Astrocyte of the cerebellum (primary cell): ENCODE data around the gene SLC39A11.

Source experiments
- DNase-seq: peaks from one replicate; pipeline ENCODE4 v3.0.0-alpha.2; 2011; ENCODE audit warnings: low read depth
- H3K4me3 ChIP-seq: 2 replicates; pipeline ENCODE4 v1.5.1; 2011; ENCODE audit warnings: mild to moderate bottlenecking, low read depth, low read length, moderate library complexity
- CTCF ChIP-seq: IDR thresholded peaks from 2 replicates; pipeline ENCODE4 v1.5.1; 2012; ENCODE audit warnings: low read length, low read depth, moderate library complexity, mild to moderate bottlenecking; ENCODE audit errors: missing control alignments
- in situ Hi-C: cut with HindIII; loops from 2 replicates; pipeline ENCODE4 v1.10.0; 2017; ENCODE audit warnings: low sequenced_read_pairs

SLC39A11 gene

GRCh38 chr17:72667096-72668063, 425.1 kb downstream of the SLC39A11 start:
- TF ChIP-seq CTCF: no peak
- in situ Hi-C loops: no loop called here
- H3K4me3 ChIP-seq: no peak overlapping the region
- DNase-seq: no peak

GRCh38 chr17:72665852-72666851, 426.3 kb downstream of the SLC39A11 start:
- no peak overlapping the region for H3K4me3 ChIP-seq
- in situ Hi-C loops: no loop called here
- no peak for TF ChIP-seq CTCF
- DNase-seq: no peak

- TF ChIP-seq CTCF: no peak
- H3K4me3 ChIP-seq: no peak overlapping the region
- no peak for DNase-seq
- in situ Hi-C loops: no loop called here
These were observed 429.7 kb downstream of the SLC39A11 start for GRCh38 chr17:72662827-72663190.

- no peak for TF ChIP-seq CTCF
- DNase-seq: no peak
- in situ Hi-C loops: no loop called here
- no peak overlapping the region for H3K4me3 ChIP-seq
These were observed 430.3 kb downstream of the SLC39A11 start for GRCh38 chr17:72661945-72662826.

- in situ Hi-C loops: no loop called here
- H3K4me3 ChIP-seq: no peak overlapping the region
- no peak for TF ChIP-seq CTCF
- no peak for DNase-seq
These were observed 431.2 kb downstream of the SLC39A11 start for GRCh38 chr17:72661116-72661944.
